ENCODE data around the gene STK16. TPM values are rescaled to one million over a fixed set of nuclear protein-coding genes. Genes with fewer than 3 reads are reported as not detected.

The STK16 gene
- total and polyA plus RNA-seq, 2 of the 13 experiments (the other 11 are each of a cell fraction or from before 2014, with no cell fraction given), result 28.0 to 50.9 TPM

DNA sequence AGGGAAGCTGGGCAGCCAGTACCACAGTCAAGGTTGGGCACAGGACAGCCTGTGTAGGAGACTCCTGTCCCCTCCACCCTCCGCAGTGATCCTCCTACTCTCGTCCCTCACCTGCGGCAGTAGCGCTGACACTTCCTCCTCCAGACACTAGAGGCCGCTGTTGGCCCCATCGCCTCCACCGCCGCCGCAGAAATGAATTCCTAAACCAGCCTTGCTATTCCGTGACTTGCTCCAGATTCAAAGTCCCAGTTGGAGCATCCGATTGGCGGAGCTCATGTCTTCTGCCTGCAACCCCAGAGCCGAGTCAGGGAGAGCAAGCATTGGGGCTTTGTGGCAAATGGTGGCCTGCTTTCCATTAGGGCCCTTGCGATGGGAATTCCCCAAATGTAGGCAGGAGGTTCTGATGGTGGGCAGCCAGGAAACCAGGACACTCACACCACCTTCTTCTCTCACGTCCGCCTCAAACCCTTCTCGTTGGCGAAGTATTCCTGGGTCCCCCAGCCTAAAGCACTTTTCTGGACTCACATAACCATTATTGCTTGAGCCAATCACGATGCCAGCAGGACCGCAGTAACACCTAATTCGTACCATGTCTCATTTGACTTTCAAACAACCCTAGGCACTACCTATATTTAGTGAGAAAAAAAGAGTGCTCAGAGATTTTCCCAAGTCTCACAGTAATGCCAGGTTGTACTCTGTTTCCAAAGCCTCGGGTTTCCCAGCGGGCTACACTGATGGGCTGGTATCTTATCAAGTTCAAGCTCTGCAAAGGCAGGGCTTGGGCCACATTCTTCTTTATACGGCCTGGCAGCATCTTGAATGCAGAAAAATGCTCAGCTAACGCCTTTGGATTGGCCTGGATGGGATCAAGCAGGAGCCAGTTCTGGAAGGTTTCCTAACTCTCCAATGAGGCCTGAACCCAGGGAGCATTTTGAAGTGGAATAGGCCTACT is 32.7 kb downstream of the STK16 start (continued):
- TF ChIP-seq, protein P1, sequence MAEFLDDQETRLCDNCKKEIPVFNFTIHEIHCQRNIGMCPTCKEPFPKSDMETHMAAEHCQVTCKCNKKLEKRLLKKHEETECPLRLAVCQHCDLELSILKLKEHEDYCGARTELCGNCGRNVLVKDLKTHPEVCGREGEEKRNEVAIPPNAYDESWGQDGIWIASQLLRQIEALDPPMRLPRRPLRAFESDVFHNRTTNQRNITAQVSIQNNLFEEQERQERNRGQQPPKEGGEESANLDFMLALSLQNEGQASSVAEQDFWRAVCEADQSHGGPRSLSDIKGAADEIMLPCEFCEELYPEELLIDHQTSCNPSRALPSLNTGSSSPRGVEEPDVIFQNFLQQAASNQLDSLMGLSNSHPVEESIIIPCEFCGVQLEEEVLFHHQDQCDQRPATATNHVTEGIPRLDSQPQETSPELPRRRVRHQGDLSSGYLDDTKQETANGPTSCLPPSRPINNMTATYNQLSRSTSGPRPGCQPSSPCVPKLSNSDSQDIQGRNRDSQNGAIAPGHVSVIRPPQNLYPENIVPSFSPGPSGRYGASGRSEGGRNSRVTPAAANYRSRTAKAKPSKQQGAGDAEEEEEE (CRISPR knock-in tag; IDR thresholded peaks at IDR 0.05; ENCODE audit: borderline replicate concordance), result no peak
- TF ChIP-seq, protein P2, sequence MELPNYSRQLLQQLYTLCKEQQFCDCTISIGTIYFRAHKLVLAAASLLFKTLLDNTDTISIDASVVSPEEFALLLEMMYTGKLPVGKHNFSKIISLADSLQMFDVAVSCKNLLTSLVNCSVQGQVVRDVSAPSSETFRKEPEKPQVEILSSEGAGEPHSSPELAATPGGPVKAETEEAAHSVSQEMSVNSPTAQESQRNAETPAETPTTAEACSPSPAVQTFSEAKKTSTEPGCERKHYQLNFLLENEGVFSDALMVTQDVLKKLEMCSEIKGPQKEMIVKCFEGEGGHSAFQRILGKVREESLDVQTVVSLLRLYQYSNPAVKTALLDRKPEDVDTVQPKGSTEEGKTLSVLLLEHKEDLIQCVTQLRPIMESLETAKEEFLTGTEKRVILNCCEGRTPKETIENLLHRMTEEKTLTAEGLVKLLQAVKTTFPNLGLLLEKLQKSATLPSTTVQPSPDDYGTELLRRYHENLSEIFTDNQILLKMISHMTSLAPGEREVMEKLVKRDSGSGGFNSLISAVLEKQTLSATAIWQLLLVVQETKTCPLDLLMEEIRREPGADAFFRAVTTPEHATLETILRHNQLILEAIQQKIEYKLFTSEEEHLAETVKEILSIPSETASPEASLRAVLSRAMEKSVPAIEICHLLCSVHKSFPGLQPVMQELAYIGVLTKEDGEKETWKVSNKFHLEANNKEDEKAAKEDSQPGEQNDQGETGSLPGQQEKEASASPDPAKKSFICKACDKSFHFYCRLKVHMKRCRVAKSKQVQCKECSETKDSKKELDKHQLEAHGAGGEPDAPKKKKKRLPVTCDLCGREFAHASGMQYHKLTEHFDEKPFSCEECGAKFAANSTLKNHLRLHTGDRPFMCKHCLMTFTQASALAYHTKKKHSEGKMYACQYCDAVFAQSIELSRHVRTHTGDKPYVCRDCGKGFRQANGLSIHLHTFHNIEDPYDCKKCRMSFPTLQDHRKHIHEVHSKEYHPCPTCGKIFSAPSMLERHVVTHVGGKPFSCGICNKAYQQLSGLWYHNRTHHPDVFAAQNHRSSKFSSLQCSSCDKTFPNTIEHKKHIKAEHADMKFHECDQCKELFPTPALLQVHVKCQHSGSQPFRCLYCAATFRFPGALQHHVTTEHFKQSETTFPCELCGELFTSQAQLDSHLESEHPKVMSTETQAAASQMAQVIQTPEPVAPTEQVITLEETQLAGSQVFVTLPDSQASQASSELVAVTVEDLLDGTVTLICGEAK (IDR thresholded peaks at IDR 0.05), result no peak
- TF ChIP-seq, protein P2 (CRISPR knock-in tag; IDR thresholded peaks at IDR 0.05), result no peak
- TF ChIP-seq HNF4G (IDR thresholded peaks at IDR 0.05; ENCODE audit: borderline replicate concordance, low read depth, low read length), result no peak
- peak; percentile 66; the same call in 1 of the 2 replicates for TF ChIP-seq HNF4G (CRISPR knock-in tag; IDR thresholded peaks at IDR 0.05; ENCODE audit: borderline replicate concordance, low read depth)
- TF ChIP-seq ZFP36L1 (CRISPR knock-in tag; IDR thresholded peaks at IDR 0.05), result no peak
- TF ChIP-seq SIN3A (IDR thresholded peaks at IDR 0.05; ENCODE audit: borderline replicate concordance, low read depth, low read length), result no peak
- TF ChIP-seq FOSL1 (CRISPR knock-in tag; IDR thresholded peaks at IDR 0.05; ENCODE audit: borderline replicate concordance), result no peak
- TF ChIP-seq TP53 (CRISPR knock-in tag; conservative IDR thresholded peaks at IDR 0.05), result no peak
- peak; percentile 80 for TF ChIP-seq KDM5B (CRISPR knock-in tag; IDR thresholded peaks at IDR 0.05; ENCODE audit: borderline replicate concordance)
- no peak for TF ChIP-seq ATM (IDR thresholded peaks at IDR 0.05; ENCODE audit: borderline replicate concordance)
- no peak for TF ChIP-seq ZFP36L2 (CRISPR knock-in tag; IDR thresholded peaks at IDR 0.05)
- TF ChIP-seq HOXA3 (CRISPR knock-in tag; IDR thresholded peaks at IDR 0.05), result peak; percentile 65; the same call in 1 of the 2 replicates
- TF ChIP-seq RFXAP (CRISPR knock-in tag; IDR thresholded peaks at IDR 0.05; ENCODE audit: borderline replicate concordance), result no peak
- no peak for TF ChIP-seq ZNF615 (CRISPR knock-in tag; IDR thresholded peaks at IDR 0.05; ENCODE audit: borderline replicate concordance)
- TF ChIP-seq XBP1 (CRISPR knock-in tag; IDR thresholded peaks at IDR 0.05), result no peak
- no peak for TF ChIP-seq EP300 (IDR thresholded peaks at IDR 0.05; ENCODE audit: low read depth in 2 of 2, low read length in 2 of 2)
- no peak for TF ChIP-seq EP300 (CRISPR knock-in tag; IDR thresholded peaks at IDR 0.05; ENCODE audit: borderline replicate concordance)
- TF ChIP-seq FOXK2 (IDR thresholded peaks at IDR 0.05), result no peak
- TF ChIP-seq ZNF607 (CRISPR knock-in tag; IDR thresholded peaks at IDR 0.05; ENCODE audit: borderline replicate concordance), result 0 out of 2 replicates have a peak, but pooled peaks have one; percentile 34
